Activated CD8-positive, alpha-beta memory T cell treated with anti-CD3 and anti-CD28 coated beads, Interleukin-2, amount 50 U/mL, for 24 hours (primary cell): ENCODE data around the gene TMC8.

ENCODE experiments used
- DNase-seq: peaks from one replicate; pipeline ENCODE4 v3.0.0-alpha.2; 2020; ENCODE audit errors: extremely low read depth

The TMC8 gene

DNA sequence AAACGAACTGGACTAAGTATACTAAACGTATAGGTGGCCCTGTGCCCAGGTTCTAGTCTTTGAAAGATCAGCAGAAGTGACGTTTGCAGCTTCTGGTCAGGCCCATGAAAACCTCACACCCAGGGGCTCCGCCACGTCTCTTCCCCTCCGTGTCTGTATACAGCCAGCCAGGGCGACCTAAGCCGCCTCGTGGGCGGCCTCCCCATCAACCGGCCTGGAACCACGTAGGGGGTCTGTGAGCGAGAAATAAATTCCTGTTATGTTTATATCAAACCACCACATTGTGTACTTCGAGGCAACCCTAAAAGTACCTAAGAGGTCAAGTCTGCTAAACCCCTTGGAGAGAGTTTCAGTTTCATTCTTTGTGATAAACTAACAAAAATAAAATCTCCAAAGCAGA is 49.5 kb downstream of the TMC8 start:
- no peak for DNase-seq

DNA sequence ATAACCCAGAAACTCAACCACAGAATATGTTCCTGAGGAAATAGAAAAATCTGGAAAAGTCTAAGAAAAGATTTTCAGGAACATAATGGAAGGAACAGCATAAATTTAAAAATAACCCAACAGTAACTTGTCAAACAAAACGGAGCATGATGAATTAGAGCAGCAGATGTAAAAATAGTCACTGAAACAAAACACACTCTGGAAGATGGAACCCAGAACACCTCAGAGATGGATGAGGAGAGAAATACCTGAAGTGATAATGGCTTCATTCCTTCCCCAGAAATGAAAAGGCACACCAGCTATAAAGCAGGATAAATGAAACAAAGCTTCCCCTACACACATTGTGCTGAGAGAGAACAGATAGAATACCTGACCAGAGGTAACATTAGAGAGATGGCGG is 49.9 kb downstream of the TMC8 start:
- DNase-seq: no peak

DNA sequence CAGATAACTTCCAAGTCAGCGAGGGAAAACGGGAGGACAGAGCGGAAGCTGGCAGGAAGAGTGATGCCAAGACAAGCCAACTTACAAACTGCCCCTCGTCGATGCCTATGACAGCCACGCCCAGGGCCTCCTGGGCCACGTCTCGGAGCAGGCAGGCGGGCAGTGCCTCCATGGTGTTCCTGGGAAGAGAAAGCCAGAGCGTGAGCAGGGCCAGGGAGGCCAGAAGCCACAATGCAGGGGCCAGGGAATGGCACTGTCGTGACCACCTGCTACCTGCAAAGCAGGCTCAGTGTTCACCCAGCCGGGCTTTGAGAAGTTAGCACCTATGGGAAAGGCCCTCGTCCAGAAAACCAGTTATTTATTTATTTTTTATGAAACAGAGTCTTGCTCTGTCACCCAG is 51.9 kb downstream of the TMC8 start:
- no peak for DNase-seq

DNA sequence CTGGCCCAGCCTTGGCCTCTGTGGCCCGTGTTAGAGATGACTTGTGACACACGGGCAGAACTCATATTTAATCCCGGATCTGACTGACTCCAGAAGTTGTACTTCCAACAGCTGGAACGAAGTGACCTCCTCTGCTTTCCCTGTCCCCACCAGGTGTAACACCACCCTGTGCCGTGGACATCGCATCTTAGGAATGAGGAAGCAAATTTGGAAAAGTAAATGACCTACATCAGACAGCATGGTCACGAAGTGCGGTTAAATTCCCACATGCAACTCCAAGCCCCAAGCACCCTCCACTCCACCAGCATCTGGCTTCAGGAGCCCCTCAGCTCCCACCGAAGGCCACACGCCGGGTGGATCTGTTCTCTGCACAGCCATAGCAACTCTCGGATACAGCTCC is 53.3 kb downstream of the TMC8 start:
- no peak for DNase-seq

DNA sequence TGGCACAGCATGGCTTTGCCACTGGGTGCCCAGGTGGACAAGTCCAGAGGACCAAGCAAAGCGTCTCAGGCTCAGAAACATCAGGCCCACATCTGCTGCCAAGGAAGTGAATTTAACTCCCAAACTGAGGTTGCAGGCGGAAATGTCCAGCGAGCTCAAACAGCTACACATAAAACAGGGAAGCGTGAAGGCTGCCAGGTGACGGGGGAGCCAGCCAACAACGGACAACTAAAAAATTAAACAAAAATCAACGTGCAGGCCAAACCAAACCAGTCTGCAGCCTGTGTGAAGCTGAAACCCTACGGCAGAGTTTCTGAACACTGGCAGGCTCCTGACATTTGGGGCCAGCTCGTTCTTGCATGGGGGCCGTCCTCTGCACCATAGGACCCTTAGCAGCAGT is 53.8 kb downstream of the TMC8 start:
- DNase-seq: no peak

DNA sequence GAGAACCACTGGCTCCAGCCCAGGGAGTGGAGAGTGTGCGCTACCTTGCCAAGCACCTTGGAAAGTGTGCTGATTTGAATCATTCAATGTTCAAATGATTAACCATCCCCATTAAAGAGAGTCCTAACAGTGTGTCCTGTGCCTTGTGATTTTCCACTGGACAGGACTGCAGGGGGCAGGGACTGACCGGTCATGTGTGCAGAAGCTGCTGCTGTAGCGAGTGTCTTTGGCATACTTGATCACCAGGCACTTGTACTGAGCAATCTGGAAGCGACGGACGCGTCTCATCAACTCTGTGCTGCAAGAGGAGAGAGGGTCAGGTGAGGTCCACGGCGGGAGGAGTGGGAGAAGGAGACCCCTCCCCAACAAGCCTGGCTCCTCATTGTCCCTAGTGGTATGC is 54.3 kb downstream of the TMC8 start:
- DNase-seq: no peak

DNA sequence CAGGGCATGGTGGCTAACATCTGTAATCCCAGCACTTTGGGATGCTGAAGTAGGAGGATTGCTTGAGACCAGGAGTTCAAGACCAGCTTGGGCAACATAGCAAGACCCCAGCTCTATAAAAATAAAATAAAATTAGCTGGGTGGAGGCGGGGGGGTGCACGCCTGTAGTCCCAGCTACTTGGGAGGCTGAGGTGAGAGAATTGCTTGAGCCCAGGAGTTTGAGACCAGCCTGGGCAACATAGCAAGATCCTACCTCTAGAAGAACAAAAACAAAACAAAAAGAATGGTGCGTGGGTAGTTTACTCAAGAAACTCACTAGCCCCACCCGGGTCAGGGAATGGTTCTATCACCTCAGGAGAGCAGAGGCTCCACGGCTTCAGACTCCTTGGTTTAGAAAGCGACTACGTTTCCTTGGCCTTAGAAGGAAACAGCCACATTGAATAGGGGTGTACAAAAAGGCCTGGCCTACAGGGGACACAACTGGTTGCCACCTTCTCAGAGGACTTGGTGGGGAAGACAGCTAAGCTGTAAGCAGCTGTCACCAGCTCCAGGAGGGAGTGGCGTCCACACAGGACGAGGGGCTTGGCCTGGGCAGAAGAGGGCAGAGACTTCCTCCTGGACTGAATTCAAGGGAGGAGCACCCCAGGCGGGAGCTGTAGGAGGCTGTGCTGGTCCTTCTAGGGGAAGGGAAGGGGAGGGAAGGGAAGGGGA is 55.6 kb downstream of the TMC8 start:
- no peak for DNase-seq

DNA sequence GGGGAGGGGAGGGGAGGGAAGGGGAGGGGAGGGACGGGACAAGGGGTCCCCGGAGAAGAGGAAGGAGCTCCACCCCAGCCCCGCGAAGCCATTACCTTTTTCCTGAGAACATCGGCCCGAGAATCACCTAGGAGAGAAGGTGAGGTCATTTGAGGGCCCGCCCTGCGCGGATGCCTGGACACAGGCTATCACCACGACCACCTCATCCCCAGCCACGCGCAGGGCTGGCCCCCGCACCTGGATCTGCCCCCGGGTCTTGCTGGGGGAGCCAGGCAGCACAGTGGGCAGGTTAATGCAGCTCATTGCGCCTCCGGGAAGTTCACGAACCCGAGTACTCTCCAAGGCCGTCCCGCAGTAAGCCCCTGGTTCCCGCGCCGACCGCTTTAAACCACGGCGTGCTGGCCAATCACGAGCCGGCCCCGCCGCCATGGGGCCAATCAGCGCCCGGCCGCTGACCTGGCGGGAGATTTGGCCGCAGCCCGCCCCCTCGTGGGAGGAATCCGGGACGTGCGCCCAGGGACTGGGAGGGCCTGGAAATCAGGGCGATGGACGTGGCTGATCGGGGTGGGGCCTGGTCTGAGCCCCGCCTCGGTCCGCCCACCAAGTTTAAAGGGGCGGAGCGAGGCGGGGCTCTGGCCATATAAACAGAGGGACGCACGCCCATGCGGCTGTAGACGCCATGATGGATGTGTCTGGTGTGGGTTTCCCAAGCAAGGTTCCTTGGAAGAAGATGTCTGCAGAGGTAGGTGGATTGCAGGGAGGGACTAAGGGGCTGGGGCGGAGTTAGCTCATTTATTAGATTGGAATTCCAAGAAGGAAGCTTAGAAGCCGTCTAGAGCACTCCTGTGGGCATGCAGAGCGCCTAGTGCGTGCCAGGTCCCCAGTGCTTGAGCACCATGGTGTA is 56.4 kb downstream of the TMC8 start, which contains the start of the genes AFMID and TK1:
TSS of gene AFMID (plus strand) at position 671 of the 904 bp plus-strand sequence. CDS start at position 680, 9 bp downstream.
TSS of gene TK1 (minus strand) at position 361 of the 904 bp plus-strand sequence. CDS start at position 303, 58 bp downstream.
- peak; percentile 75 for DNase-seq
